Stomach (tissue), 4 donors: ENCODE measurements around the gene RIPOR3.
A peak's percentile ranks its signal among the peaks of the same experiment; 100 is the strongest.

ENCODE experiments used
- CTCF ChIP-seq, 7 experiments: fragments of 450-650 bp in 4 of 7; fragments of 200-600 bp in 3 of 7; sonication (generic) in 3 of 7; IDR thresholded peaks; one replicate each; pipeline ENCODE4 v1.5.1; 2016 to 2019; ENCODE audit warnings: antibody characterized with exemption in 7 of 7, control low read depth in 2 of 7, mild to moderate bottlenecking in 1 of 7
- EP300 ChIP-seq: sonication (generic); formaldehyde crosslinking; IDR thresholded peaks from one replicate; pipeline ENCODE4 v1.6.1; 2017; ENCODE audit warnings: antibody characterized with exemption
- POLR2A ChIP-seq, 4 donors: fragments of 450-650 bp; IDR thresholded peaks; one replicate each; pipeline ENCODE4 v1.6.1; 2016; ENCODE audit warnings: antibody characterized with exemption in 4 of 4, control low read depth in 2 of 4, mild to moderate bottlenecking in 1 of 4, moderate library complexity in 1 of 4
- POLR2AphosphoS5 ChIP-seq, 3 donors: sonication (generic); formaldehyde crosslinking; IDR thresholded peaks; one replicate each; pipeline ENCODE4 v1.6.1; 2016; ENCODE audit warnings: antibody characterized with exemption in 3 of 3

- TF ChIP-seq CTCF (IDR thresholded peaks at IDR 0.05) (no peak), POLR2A (IDR thresholded peaks at IDR 0.05) (peak in 1 of 4 donors; percentile 41), EP300 (no peak), POLR2AphosphoS5 (IDR thresholded peaks at IDR 0.05) (peak in 1 of 3 donors; percentile 55)
These were observed 39.4 kb upstream of the RIPOR3 start for GRCh38 chr20:50730765-50731054.
